ENCODE data around the gene AANAT. TPM values are rescaled to one million over a fixed set of nuclear protein-coding genes. Genes with fewer than 3 reads are reported as not detected.
A peak's percentile ranks its signal among the peaks of the same experiment; 100 is the strongest.

The AANAT gene
- total RNA-seq, 2 donors from 2014 or later: 0.78 TPM; not detected in 1

DNA sequence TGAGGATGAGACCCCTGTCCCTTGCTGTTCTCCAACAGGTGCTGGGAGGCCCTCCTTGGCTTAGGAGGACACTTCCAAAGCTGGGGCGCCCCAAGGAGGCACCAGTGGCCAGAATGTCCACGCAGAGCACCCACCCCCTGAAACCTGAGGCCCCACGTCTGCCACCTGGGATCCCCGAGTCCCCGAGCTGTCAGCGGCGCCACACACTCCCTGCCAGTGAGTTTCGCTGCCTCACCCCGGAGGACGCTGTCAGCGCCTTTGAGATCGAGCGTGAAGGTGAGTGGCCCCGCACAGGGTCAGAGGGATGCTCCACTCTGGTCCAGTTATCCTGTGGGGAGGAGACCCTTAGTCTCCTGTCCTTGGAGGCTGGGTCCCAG is 1.2 kb downstream of the AANAT start:
- peaks cover 0 to 12% of the 10 kb centered on the region in 2 donors for H3K4me1 Mint-ChIP-seq (ENCODE audit: low read depth in 2 of 2)
- H3K4me3 Mint-ChIP-seq: no peak overlapping the region
- H3K27me3 Mint-ChIP-seq: no peaks in the 10 kb centered on the region
- ATAC-seq: no peak
- H3K27ac Mint-ChIP-seq: no peak overlapping the region
- H3K9me3 Mint-ChIP-seq: no peaks in the 10 kb centered on the region
- no peaks in the 10 kb centered on the region for H3K36me3 Mint-ChIP-seq
- DNase-seq (ENCODE audit: low spot score): no peak

DNA sequence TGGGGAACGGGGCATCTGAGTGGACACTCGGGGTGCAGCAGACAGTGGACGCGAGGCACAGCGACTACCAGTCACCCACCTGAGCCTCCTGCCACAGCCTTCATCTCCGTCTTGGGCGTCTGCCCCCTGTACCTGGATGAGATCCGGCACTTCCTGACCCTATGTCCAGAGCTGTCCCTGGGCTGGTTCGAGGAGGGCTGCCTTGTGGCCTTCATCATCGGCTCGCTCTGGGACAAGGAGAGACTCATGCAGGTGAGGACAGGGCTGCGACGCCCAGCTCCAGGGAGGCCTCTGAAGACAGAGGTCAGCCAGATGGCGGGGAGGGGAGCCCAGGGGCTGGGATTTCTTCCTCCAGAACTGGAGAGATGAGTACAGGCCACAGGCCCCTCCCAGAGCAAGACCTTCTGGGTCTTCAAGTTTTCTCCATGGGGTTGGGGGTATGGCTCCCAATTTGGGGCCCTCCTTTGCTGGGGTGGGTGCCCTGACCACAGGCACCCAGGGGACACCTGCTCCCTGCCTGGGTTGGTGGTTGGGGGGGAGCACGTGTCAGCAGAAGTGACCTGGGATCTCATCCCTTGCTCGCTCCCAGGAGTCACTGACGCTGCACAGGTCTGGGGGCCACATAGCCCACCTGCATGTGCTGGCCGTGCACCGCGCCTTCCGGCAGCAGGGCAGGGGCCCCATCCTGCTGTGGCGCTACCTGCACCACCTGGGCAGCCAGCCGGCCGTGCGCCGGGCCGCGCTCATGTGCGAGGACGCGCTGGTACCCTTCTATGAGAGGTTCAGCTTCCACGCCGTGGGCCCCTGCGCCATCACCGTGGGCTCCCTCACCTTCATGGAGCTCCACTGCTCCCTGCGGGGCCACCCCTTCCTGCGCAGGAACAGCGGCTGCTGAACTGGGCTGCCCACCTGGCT is 1.9 kb downstream of the AANAT start:
- Mint-ChIP-seq H3K4me3 (no peak overlapping the region), H3K27me3 (no peaks in the 10 kb centered on the region), H3K27ac (no peak overlapping the region), H3K4me1 (ENCODE audit: low read depth in 2 of 2) (peaks cover 0 to 12% of the 10 kb centered on the region in 2 donors), H3K9me3 (no peaks in the 10 kb centered on the region), H3K36me3 (no peaks in the 10 kb centered on the region)
- DNase-seq (ENCODE audit: low spot score) (no peak), ATAC-seq (no peak)

DNA sequence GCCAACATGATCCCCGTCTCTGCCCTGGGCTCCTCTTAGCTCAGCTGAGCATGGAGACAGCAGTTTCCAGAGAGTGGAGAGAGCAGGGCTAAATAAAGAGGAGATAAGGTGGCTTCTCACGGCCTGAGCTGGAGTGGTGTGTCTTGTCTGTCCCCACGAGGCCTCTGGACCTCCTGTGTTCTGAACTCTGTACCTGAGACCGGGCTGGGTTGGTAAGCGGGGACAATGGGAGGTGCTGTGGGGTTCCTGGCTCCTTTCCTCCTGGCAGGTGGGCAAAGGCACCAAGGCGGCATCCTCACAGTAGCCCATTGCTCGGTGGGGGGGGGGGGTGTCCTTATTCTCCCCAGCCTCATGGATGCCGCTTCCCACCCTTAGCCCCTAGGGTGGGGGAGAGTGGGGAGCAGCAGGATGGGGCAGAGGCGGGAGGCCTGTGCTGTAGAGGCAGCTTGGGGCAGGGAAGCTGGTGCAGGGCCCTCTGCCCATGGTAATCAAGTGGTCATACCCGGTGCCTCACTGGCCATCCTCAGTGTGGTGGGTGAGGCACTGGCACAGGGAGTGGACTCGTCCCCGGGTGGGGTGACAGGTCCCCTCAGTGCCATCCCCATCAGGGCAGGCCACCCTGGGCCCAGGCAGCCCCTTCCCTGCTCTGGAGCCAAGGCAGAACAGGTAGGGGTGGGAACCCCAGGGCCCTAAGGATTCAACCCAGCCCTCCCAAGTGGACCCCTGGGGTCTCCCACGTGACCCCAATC is 2.8 kb downstream of the AANAT start:
- no peaks in the 10 kb centered on the region for H3K27me3 Mint-ChIP-seq
- DNase-seq (ENCODE audit: low spot score): no peak
- no peak for ATAC-seq
- no peaks in the 10 kb centered on the region for H3K36me3 Mint-ChIP-seq
- no peaks in the 10 kb centered on the region for H3K9me3 Mint-ChIP-seq
- peaks cover 0 to 12% of the 10 kb centered on the region in 2 donors for H3K4me1 Mint-ChIP-seq (ENCODE audit: low read depth in 2 of 2)
- H3K27ac Mint-ChIP-seq: no peak overlapping the region
- no peak overlapping the region for H3K4me3 Mint-ChIP-seq

DNA sequence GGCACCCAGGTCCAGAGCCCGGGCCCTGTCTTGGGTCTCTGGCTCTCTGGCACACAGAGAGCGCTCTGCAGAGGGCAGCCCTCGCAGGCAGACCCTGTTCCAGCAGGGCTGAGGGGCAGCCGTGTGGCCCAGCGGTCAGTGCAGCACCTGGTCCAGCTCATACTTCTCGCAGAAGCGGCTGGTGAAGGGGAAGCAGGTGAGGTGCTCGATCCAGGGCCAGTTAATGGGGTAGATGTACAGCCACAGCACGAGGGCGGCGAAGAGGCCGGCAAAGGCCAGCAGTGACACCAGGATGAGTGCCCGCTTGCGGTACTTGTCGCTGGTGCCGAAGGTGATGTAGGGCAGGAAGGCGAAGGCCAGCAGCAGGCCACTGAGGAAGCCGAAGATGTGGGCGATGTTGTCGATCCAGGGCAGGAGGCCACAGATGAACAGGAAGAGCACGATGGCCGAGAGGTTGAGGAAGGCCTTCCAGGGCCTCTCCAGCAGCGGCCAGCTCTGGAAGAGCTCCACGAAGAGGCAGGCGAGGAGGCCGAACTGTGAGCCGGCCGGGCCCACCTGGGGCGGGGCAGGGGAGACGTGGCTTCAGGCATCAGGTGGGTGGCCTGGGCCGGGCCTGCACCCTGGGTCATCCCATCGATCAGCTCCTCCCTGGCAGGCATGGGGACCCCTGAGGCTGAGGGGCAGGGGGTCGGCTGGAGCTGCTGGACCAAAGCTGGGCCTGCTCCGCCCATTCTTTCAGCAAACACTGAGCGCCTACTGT is 4.3 kb downstream of the AANAT start:
- peak overlapping the region in 1 of 2 donors; percentile 19 for H3K27ac Mint-ChIP-seq
- H3K27me3 Mint-ChIP-seq: no peaks in the 10 kb centered on the region
- H3K36me3 Mint-ChIP-seq: no peaks in the 10 kb centered on the region
- peaks cover 0 to 4% of the 10 kb centered on the region in 2 donors for H3K4me1 Mint-ChIP-seq (ENCODE audit: low read depth in 2 of 2)
- no peak overlapping the region for H3K4me3 Mint-ChIP-seq
- no peaks in the 10 kb centered on the region for H3K9me3 Mint-ChIP-seq
- DNase-seq (ENCODE audit: low spot score) (no peak), ATAC-seq (no peak)

DNA sequence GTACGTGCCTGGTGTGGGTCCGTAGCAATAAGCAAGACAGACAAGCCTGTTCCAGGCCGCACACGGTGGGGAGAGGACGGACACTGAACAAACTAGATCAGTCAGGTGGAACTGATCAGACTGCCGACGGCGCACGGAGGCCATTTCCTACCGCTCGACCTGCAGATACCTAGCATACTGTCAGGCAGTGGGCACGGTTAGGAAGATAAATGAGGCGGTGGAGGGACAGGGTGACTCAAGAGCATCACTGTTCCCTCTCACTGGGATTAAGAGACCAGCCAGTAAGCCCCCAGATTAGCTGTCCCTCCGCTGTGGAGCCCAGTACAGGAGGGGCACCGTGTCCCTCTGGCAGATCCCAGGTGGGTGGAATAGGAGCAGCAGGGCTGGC is 4.8 kb downstream of the AANAT start:
- Mint-ChIP-seq H3K27me3 (no peaks in the 10 kb centered on the region), H3K4me1 (ENCODE audit: low read depth in 2 of 2) (peaks cover 0 to 4% of the 10 kb centered on the region in 2 donors), H3K9me3 (no peaks in the 10 kb centered on the region), H3K27ac (no peak overlapping the region), H3K36me3 (no peaks in the 10 kb centered on the region), H3K4me3 (no peak overlapping the region)
- DNase-seq (ENCODE audit: low spot score) (no peak), ATAC-seq (no peak)

DNA sequence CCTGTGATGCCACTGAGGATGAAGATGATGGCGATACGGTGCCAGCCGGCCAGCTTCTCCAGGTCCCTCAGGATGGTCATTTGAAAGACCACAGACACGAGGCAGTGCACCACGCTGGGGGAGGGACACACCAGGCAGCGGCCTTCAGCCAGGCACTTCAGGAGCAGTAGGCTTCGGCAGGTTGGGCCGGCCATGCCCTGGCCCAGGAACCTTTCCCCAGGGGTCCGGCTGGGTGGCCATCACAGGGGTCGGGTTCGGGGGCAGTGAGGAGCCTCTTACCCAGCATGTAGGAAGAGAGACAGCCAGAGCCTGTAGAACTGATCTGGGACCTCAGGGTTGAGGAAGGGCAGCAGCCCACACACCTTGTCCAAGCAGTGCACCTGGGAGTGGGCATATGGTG is 5.3 kb downstream of the AANAT start:
- Mint-ChIP-seq H3K36me3 (no peaks in the 10 kb centered on the region), H3K27me3 (no peaks in the 10 kb centered on the region), H3K4me3 (no peak overlapping the region), H3K9me3 (no peaks in the 10 kb centered on the region), H3K27ac (peak overlapping the region in 1 of 2 donors; percentile 29), H3K4me1 (ENCODE audit: low read depth in 2 of 2) (peaks cover 0 to 4% of the 10 kb centered on the region in 2 donors)
- no peak for ATAC-seq
- no peak for DNase-seq (ENCODE audit: low spot score)

DNA sequence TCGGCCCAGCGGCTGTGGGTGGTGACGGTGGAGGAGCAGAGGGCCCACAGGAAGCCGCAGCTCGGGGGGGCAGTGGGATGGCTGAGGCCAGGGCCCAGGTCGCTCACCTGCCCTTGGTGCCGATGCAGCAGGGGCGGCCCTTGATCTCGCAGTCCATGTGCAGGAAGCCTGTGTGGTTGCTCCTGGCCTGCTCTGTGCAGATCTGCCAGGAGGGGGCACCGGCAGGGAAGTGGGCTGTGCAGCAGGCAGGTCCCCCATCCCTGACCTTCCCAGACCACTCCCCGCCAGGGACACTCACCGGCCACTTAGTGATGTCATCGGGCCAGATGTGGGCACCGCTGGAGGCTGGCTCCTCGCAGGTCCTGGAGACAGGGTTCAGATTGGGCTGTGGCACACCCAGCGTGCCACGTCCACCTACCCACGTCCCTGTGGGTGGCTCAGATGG is 6.2 kb downstream of the AANAT start:
- DNase-seq (ENCODE audit: low spot score) (no peak), ATAC-seq (peak in 1 of 2 donors; percentile 7)
- Mint-ChIP-seq H3K4me3 (no peak overlapping the region), H3K4me1 (ENCODE audit: low read depth in 2 of 2) (peaks cover 5 to 8% of the 10 kb centered on the region in 2 donors), H3K27me3 (no peaks in the 10 kb centered on the region), H3K36me3 (no peaks in the 10 kb centered on the region), H3K9me3 (no peaks in the 10 kb centered on the region), H3K27ac (peak overlapping the region in 1 of 2 donors; percentile 29)

DNA sequence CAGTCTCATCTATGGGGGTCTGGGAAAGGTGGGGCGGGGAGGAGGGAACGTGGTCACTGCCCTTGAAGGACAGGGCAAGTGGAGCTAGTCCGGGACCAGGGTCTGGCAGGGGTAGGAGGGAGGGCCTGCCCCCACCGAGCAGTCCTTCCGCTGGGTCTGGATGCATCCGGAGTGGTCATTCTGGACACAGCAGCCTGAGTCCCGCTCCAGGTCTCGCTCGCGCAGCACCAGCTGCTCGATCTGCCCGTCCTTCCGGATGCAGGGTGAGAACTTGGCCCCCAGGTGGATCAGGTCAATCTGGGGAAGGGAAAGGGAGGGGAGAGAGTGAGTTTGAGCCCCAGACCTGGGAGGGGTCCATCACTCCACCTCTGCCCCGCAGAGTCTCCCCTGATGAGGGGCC is 6.8 kb downstream of the AANAT start:
- no peak for ATAC-seq

DNA sequence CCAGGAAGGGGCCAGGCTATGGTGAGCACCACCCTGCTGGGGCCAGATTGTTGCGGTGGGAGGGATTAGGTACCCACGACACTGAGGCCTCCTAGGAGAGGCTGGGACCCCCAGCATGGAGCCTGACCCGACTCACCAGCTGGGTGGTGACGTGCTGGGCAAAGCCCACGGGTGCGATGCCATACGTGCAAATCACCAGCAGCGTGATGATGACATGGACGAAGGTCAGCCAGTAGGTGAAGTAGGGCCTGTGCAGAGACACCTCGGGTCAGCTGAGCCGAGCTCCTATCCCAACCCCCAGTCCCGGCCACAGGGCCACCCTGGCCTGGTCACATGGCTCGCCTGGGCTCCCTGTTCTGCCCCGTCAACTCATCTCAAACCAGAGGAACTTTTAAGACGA is 7.5 kb downstream of the AANAT start:
- peak overlapping the region in 1 of 2 donors; percentile 28 for H3K27ac Mint-ChIP-seq
- H3K27me3 Mint-ChIP-seq: no peaks in the 10 kb centered on the region
- H3K4me1 Mint-ChIP-seq (ENCODE audit: low read depth in 2 of 2): peaks cover 5 to 8% of the 10 kb centered on the region in 2 donors
- no peaks in the 10 kb centered on the region for H3K9me3 Mint-ChIP-seq
- peak in 1 of 2 donors; percentile 7 for ATAC-seq
- no peak overlapping the region for H3K4me3 Mint-ChIP-seq
- H3K36me3 Mint-ChIP-seq: no peaks in the 10 kb centered on the region
- DNase-seq (ENCODE audit: low spot score): no peak

More for the DNA sequence above, 6.8 kb downstream of the AANAT start:
- Mint-ChIP-seq H3K27ac (no peak overlapping the region), H3K4me3 (no peak overlapping the region), H3K4me1 (ENCODE audit: low read depth in 2 of 2) (peaks cover 5 to 8% of the 10 kb centered on the region in 2 donors), H3K9me3 (no peaks in the 10 kb centered on the region), H3K36me3 (no peaks in the 10 kb centered on the region), H3K27me3 (no peaks in the 10 kb centered on the region)
- no peak for DNase-seq (ENCODE audit: low spot score)

DNA sequence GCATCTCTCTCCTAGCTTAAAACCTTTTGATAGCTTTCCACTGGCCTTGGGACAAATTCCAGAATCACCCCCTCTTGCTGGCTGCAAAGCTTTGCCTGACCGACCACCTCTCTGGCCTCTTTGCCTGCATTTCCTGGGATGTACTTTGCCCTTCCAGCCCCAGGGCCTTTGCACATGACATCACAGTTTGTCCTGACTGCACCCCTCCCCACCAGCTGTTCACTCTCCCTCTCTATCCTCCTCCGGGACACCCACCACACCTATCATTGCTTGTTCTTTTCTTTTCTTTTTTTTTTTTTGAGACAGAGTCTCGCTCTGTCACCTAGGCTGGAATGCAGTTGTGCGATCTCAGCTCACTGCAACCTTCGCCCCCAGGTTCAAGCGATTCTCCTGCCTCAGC is 7.9 kb downstream of the AANAT start:
- Mint-ChIP-seq H3K36me3 (no peaks in the 10 kb centered on the region), H3K27me3 (no peaks in the 10 kb centered on the region), H3K4me1 (ENCODE audit: low read depth in 2 of 2) (peaks cover 5 to 8% of the 10 kb centered on the region in 2 donors), H3K9me3 (no peaks in the 10 kb centered on the region), H3K4me3 (no peak overlapping the region), H3K27ac (peak overlapping the region in 1 of 2 donors; percentile 28)
- ATAC-seq (no peak), DNase-seq (ENCODE audit: low spot score) (no peak)

DNA sequence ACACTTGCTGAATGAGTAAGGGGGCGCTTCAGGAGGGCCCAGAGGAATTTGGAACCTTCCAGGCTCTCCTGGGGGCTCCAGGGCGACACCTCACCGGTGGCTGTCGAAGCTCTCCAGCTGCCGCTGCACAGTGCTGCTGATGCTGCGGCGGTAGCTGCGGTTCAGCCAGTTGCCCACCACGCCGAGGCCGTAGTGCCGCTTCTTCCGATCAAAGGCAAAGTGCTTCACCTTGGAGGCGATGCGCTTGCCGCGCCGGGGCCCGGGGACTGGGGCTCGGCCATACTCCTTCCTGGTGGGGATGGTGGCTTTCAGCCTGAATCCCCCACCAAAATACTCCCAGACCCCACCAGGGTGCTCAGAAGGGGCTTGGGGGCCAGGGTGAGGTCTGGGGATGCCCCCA is 9.3 kb downstream of the AANAT start:
- peaks cover under 1% of the 10 kb centered on the region for H3K36me3 Mint-ChIP-seq
- no peak for DNase-seq (ENCODE audit: low spot score)
- ATAC-seq: no peak

DNA sequence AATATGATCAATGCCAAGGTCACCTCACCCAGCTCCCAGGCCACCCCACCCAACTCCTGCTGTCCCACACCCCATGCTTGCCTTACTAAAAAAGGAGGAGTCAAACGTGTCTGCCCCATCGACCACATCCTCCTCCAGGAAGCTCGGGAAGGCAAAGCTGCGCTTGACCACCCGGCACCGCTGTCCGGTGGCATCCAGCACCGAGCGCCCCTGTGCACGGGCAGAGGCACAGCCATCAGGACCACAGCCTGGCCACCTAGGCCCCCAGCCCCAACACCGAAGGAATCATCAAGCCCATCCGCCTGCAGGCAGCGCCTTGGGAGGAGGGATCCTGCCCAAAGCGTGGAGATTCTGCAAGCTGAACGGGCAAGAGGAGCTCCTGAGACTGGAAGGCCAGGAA is 10.2 kb downstream of the AANAT start:
- Mint-ChIP-seq H3K9me3 (no peaks in the 10 kb centered on the region), H3K27ac (peak overlapping the region; percentile 6 to 13), H3K27me3 (no peaks in the 10 kb centered on the region), H3K36me3 (peaks cover 5% of the 10 kb centered on the region), H3K4me3 (no peak overlapping the region), H3K4me1 (ENCODE audit: low read depth in 2 of 2) (peaks cover 14 to 20% of the 10 kb centered on the region in 2 donors)
- no peak for DNase-seq (ENCODE audit: low spot score)
- ATAC-seq: no peak

More for the DNA sequence above, 9.3 kb downstream of the AANAT start:
- no peak overlapping the region for H3K4me3 Mint-ChIP-seq
- no peak overlapping the region for H3K27ac Mint-ChIP-seq
- H3K4me1 Mint-ChIP-seq (ENCODE audit: low read depth in 2 of 2): peaks cover 10 to 14% of the 10 kb centered on the region in 2 donors
- H3K27me3 Mint-ChIP-seq: no peaks in the 10 kb centered on the region
- no peaks in the 10 kb centered on the region for H3K9me3 Mint-ChIP-seq

DNA sequence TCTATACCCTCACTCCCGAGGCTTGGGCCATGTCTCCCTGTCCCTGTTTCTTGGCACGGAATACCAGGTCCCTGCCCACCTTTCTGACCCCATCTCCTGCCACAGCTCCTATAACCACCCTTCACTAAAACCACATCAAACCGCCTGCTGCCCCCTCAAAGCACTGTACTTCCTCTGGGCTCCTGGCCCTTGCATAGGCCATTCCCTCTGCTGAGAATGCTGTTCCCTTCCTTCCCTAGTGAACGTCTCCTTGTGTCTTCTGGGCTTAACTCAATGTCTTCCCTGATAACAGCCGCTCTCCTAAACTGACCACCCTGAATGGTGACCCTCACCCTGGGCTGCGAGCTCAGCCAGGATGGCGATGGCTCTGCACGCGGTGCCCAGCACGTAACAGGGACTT is 10.7 kb downstream of the AANAT start:
- H3K27ac Mint-ChIP-seq: peak overlapping the region; percentile 6 to 13
- H3K4me3 Mint-ChIP-seq: no peak overlapping the region
- H3K4me1 Mint-ChIP-seq (ENCODE audit: low read depth in 2 of 2): peaks cover 14 to 20% of the 10 kb centered on the region in 2 donors
- ATAC-seq (no peak), DNase-seq (ENCODE audit: low spot score) (no peak)
- no peaks in the 10 kb centered on the region for H3K9me3 Mint-ChIP-seq
- peaks cover 5% of the 10 kb centered on the region for H3K36me3 Mint-ChIP-seq
- H3K27me3 Mint-ChIP-seq: no peaks in the 10 kb centered on the region
